Stomach (tissue), 9 donors: ENCODE measurements around the gene OR51G2. TPM values are rescaled to one million over a fixed set of nuclear protein-coding genes. Genes with fewer than 3 reads are reported as not detected.

Experiments
- DNase-seq, 2 donors: peaks; one replicate each; pipeline versions ENCODE4 v3.0.0 to v3.0.0-alpha.2; 2013 to 2019
- H3K27ac ChIP-seq, 5 donors: fragments of 200-600 bp in 4 of 5; sonication (generic) in 4 of 5; one replicate each; pipeline ENCODE4 v1.5.1; 2013 to 2019; ENCODE audit warnings: mild to moderate bottlenecking in 1 of 5, moderate library complexity in 1 of 5
- H3K27me3 ChIP-seq, 3 donors: fragments of 200-600 bp; sonication (generic); one replicate each; pipeline ENCODE4 v1.5.1; 2017 to 2019; ENCODE audit warnings: mixed run types in 1 of 3
- H3K36me3 ChIP-seq, 4 donors: fragments of 200-600 bp; sonication (generic); 1 replicate in 3 of 4; 2 replicates in 1 of 4; pipeline ENCODE4 v1.5.1; 2016 to 2019
- H3K4me1 ChIP-seq, 4 donors: fragments of 200-600 bp; sonication (generic); one replicate each; pipeline ENCODE4 v1.5.1; 2016 to 2019
- H3K4me3 ChIP-seq, 4 donors: fragments of 200-600 bp; sonication (generic) in 3 of 4; one replicate each; pipeline ENCODE4 v1.5.1; 2016 to 2019; ENCODE audit warnings: mild to moderate bottlenecking in 1 of 4
- H3K9me3 ChIP-seq, 4 donors: fragments of 200-600 bp; sonication (generic); one replicate each; pipeline ENCODE4 v1.5.1; 2016 to 2019
- EP300 ChIP-seq: sonication (generic); formaldehyde crosslinking; IDR thresholded peaks from one replicate; pipeline ENCODE4 v1.6.1; 2017; ENCODE audit warnings: antibody characterized with exemption
- POLR2A ChIP-seq, 4 donors: fragments of 450-650 bp; IDR thresholded peaks; one replicate each; pipeline ENCODE4 v1.6.1; 2016; ENCODE audit warnings: antibody characterized with exemption in 4 of 4, control low read depth in 2 of 4, mild to moderate bottlenecking in 1 of 4, moderate library complexity in 1 of 4
- POLR2AphosphoS5 ChIP-seq, 3 donors: sonication (generic); formaldehyde crosslinking; IDR thresholded peaks; one replicate each; pipeline ENCODE4 v1.6.1; 2016; ENCODE audit warnings: antibody characterized with exemption in 3 of 3
- WGBS, 5 donors: extraction: QIAGEN DNeasy Blood & Tissue Kit in 3 of 5; methylation state at CpG; one replicate each; pipeline versions ENCODE4 v1.1.5 to v1.1.7; 2013 to 2018; 5-methylcytosine and 5-hydroxymethylcytosine counted together
- intact Hi-C: fragments of 100-400 bp; cut with DNase I; formaldehyde crosslinking; loops from one replicate; pipeline ENCODE4 v1.15.1; 2023; ENCODE audit warnings: low total_unique reads
- polyA plus RNA-seq, 3 donors: library from polyadenylated mRNA; stranded (reverse); fragments of 200-250 nt; gene quantifications; one replicate each; pipeline ENCODE4 v1.2.3, GENCODE V29; 2013
- total RNA-seq, 5 donors: library from RNA; depleted of rRNA; stranded (reverse); fragments of >200 nt; gene quantifications; one replicate each; pipeline versions ENCODE4 v1.1.0 to v1.2.3, GENCODE V29; 2014 to 2016
- TF ChIP-seq, protein P1 (sequence below), 7 experiments: fragments of 450-650 bp in 4 of 7; fragments of 200-600 bp in 3 of 7; sonication (generic) in 3 of 7; IDR thresholded peaks; one replicate each; pipeline ENCODE4 v1.5.1; 2016 to 2019; ENCODE audit warnings: antibody characterized with exemption in 7 of 7, control low read depth in 2 of 7, mild to moderate bottlenecking in 1 of 7
- donor health status: healthy with polysubstance abuse.
- donor health status: Bipolar disorder and iron deficiency.
- donor health status: healthy.

The OR51G2 gene
- total and polyA plus RNA-seq, 8 donors = not detected

DNA sequence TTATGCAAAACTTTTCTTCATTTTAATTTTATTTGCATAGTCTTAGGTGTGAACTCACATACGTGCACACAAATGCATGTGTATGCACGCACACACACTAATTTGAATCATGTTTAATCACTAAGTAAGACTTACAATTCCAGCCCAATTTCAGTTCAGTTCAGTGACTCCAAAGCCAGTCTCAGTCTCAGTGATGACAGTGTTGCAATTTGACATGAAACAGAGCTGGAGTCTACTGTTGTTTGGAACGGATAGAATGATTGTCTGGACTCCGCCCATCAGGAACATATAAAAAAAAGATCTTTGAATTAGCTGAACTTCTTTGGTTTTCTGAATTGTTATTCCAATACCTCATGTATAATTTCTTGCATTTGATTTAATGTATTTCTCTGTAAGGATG lies 55.3 kb downstream of the OR51G2 start:
- no peaks in the 10 kb centered on the region for H3K4me1 ChIP-seq
- no peaks in the 10 kb centered on the region for H3K27me3 ChIP-seq
- H3K36me3 ChIP-seq = no peaks in the 10 kb centered on the region
- H3K27ac ChIP-seq = no peak overlapping the region
- no peak overlapping the region for H3K4me3 ChIP-seq
- no peak for DNase-seq
- TF ChIP-seq, protein P1, sequence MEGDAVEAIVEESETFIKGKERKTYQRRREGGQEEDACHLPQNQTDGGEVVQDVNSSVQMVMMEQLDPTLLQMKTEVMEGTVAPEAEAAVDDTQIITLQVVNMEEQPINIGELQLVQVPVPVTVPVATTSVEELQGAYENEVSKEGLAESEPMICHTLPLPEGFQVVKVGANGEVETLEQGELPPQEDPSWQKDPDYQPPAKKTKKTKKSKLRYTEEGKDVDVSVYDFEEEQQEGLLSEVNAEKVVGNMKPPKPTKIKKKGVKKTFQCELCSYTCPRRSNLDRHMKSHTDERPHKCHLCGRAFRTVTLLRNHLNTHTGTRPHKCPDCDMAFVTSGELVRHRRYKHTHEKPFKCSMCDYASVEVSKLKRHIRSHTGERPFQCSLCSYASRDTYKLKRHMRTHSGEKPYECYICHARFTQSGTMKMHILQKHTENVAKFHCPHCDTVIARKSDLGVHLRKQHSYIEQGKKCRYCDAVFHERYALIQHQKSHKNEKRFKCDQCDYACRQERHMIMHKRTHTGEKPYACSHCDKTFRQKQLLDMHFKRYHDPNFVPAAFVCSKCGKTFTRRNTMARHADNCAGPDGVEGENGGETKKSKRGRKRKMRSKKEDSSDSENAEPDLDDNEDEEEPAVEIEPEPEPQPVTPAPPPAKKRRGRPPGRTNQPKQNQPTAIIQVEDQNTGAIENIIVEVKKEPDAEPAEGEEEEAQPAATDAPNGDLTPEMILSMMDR (IDR thresholded peaks at IDR 0.05) = no peak
- TF ChIP-seq POLR2AphosphoS5 (IDR thresholded peaks at IDR 0.05) = no peak
- no peak for TF ChIP-seq EP300
- TF ChIP-seq POLR2A (IDR thresholded peaks at IDR 0.05) = no peak
- WGBS, 5 donors = 80 to 93% (median 84%) methylated on average over 4 of the region's 4 CpGs
- intact Hi-C loops = no loop called here
- peaks cover 0 to 4% (median 0%) of the 10 kb centered on the region in 4 donors for H3K9me3 ChIP-seq

Other genes starting within 250 kb of the OR51G2 start
- gene OR51E2, start 221.5 kb downstream of the OR51G2 start, total RNA-seq = 10 to 100 TPM in 1 of 5 donors, under 1 TPM in 1, not detected in 3; 0.37 to 26.1 TPM
- under 1 TPM in 1 of 3 donors, not detected in 2; 0.05 TPM for gene OR51E2, start 221.5 kb downstream of the OR51G2 start, polyA plus RNA-seq
- gene MMP26, start 214.6 kb downstream of the OR51G2 start, total RNA-seq = not detected
- not detected for gene MMP26, start 214.6 kb downstream of the OR51G2 start, polyA plus RNA-seq
- not detected for gene OR51F1, start 149.4 kb downstream of the OR51G2 start, total RNA-seq
- not detected for gene OR51F1, start 149.4 kb downstream of the OR51G2 start, polyA plus RNA-seq
- not detected for gene OR52R1, start 115.0 kb downstream of the OR51G2 start, total RNA-seq
- gene OR52R1, start 115.0 kb downstream of the OR51G2 start, polyA plus RNA-seq = not detected
- gene OR51F2, start 98.0 kb downstream of the OR51G2 start, total RNA-seq = not detected
- gene OR51F2, start 98.0 kb downstream of the OR51G2 start, polyA plus RNA-seq = not detected
- not detected for gene OR51S1, start 70.1 kb downstream of the OR51G2 start, total RNA-seq
- not detected for gene OR51S1, start 70.1 kb downstream of the OR51G2 start, polyA plus RNA-seq
- gene OR51T1, start 37.5 kb downstream of the OR51G2 start, total RNA-seq = not detected
- not detected for gene OR51T1, start 37.5 kb downstream of the OR51G2 start, polyA plus RNA-seq
- not detected for gene OR51A7, start 15.6 kb downstream of the OR51G2 start, total RNA-seq
- gene OR51A7, start 15.6 kb downstream of the OR51G2 start, polyA plus RNA-seq = not detected
- gene OR51G1, start 5.0 kb upstream of the OR51G2 start, total RNA-seq = not detected
- gene OR51G1, start 5.0 kb upstream of the OR51G2 start, polyA plus RNA-seq = not detected
- gene OR51A4, start 28.3 kb upstream of the OR51G2 start, total RNA-seq = not detected
- gene OR51A4, start 28.3 kb upstream of the OR51G2 start, polyA plus RNA-seq = not detected
- gene OR51A2, start 36.4 kb upstream of the OR51G2 start, total RNA-seq = not detected
- not detected for gene OR51A2, start 36.4 kb upstream of the OR51G2 start, polyA plus RNA-seq
- not detected for gene OR51L1, start 75.5 kb upstream of the OR51G2 start, total RNA-seq
- gene OR51L1, start 75.5 kb upstream of the OR51G2 start, polyA plus RNA-seq = not detected
- gene OR52J3, start 127.2 kb upstream of the OR51G2 start, total RNA-seq = not detected
- gene OR52J3, start 127.2 kb upstream of the OR51G2 start, polyA plus RNA-seq = not detected
- not detected for gene OR52E2, start 140.3 kb upstream of the OR51G2 start, total RNA-seq
- not detected for gene OR52E2, start 140.3 kb upstream of the OR51G2 start, polyA plus RNA-seq
- gene OR52E1, start 150.2 kb upstream of the OR51G2 start, total RNA-seq = 1 to 10 TPM in 1 of 5 donors, not detected in 4; 2.6 TPM
- not detected for gene OR52E1, start 150.2 kb upstream of the OR51G2 start, polyA plus RNA-seq
- under 1 TPM in 1 of 5 donors, not detected in 4; 0.18 TPM for gene OR52A5, start 219.0 kb upstream of the OR51G2 start, total RNA-seq
- gene OR52A5, start 219.0 kb upstream of the OR51G2 start, polyA plus RNA-seq = not detected
- not detected for gene OR52A1, start 235.4 kb upstream of the OR51G2 start, total RNA-seq
- not detected for gene OR52A1, start 235.4 kb upstream of the OR51G2 start, polyA plus RNA-seq